DND-41 (cell line): ENCODE data around the gene MBD1.
"Not testable (repeated sequence)": the region's sequence is repeated elsewhere in the genome, so short reads cannot be mapped to it uniquely, and the experiment has no call there.

ENCODE experiments used
- ATAC-seq: fragments of 200-7000 bp; cut with Tn5 transposase; 3 replicates; pipeline ENCODE4 v1.9.1; 2021; ENCODE audit warnings: low read depth; ENCODE audit not compliant: insufficient read depth
- DNase-seq: peaks from one replicate; pipeline ENCODE4 v3.0.0-alpha.2; 2020
- H2AFZ ChIP-seq: 2 replicates; pipeline ENCODE4 v1.6.0; 2012; ENCODE audit warnings: low read depth, low read length
- H3K27ac ChIP-seq: 2 replicates; pipeline ENCODE4 v1.5.1; 2012; ENCODE audit warnings: low read length, inconsistent platforms
- H3K27me3 ChIP-seq: fragments of 200-600 bp; sonication (generic); 2 replicates; pipeline ENCODE4 v1.6.0; 2012; ENCODE audit warnings: low read length, mild to moderate bottlenecking, inconsistent platforms; ENCODE audit not compliant: insufficient read depth, poor library complexity
- H3K36me3 ChIP-seq: 2 replicates; pipeline ENCODE4 v1.5.1; 2012; ENCODE audit warnings: low read length, inconsistent platforms; ENCODE audit not compliant: insufficient read depth
- H3K4me1 ChIP-seq: 2 replicates; pipeline ENCODE4 v1.5.1; 2012; ENCODE audit warnings: mild to moderate bottlenecking, low read length; ENCODE audit not compliant: insufficient read depth
- H3K4me2 ChIP-seq: 2 replicates; pipeline ENCODE4 v1.6.0; 2012; ENCODE audit warnings: mild to moderate bottlenecking, moderate library complexity, low read length, inconsistent platforms; ENCODE audit not compliant: insufficient read depth
- H3K4me3 ChIP-seq, 2 experiments: fragments of 200-600 bp in 1 of 2; shearing (Covaris generic) in 1 of 2; 2 replicates each; pipeline ENCODE4 v1.5.1; 2012 to 2016; ENCODE audit warnings: inconsistent platforms in 2 of 2, low read length in 2 of 2, mild to moderate bottlenecking in 2 of 2, low read depth in 1 of 2, moderate library complexity in 1 of 2
- H3K79me2 ChIP-seq: 2 replicates; pipeline ENCODE4 v1.6.0; 2012; ENCODE audit warnings: low read length, inconsistent platforms; ENCODE audit not compliant: insufficient read depth
- H3K9ac ChIP-seq: 2 replicates; pipeline ENCODE4 v1.6.0; 2012; ENCODE audit warnings: low read depth, mild to moderate bottlenecking, inconsistent platforms, low read length, moderate library complexity
- H3K9me3 ChIP-seq: 2 replicates; pipeline ENCODE4 v1.5.1; 2012; ENCODE audit warnings: low read length, moderate library complexity, mild to moderate bottlenecking, inconsistent platforms; ENCODE audit not compliant: insufficient read depth, severe bottlenecking
- H4K20me1 ChIP-seq: 2 replicates; pipeline ENCODE4 v1.6.0; 2012; ENCODE audit warnings: low read length; ENCODE audit not compliant: insufficient read depth
- CTCF ChIP-seq: IDR thresholded peaks from 2 replicates; pipeline ENCODE4 v1.5.1; 2012; ENCODE audit warnings: borderline replicate concordance, low read length, moderate library complexity, mild to moderate bottlenecking; ENCODE audit not compliant: poor library complexity, severe bottlenecking; ENCODE audit errors: extremely low read depth
- EZH2 ChIP-seq: IDR thresholded peaks from 3 replicates; pipeline ENCODE4 v1.6.1; 2012; ENCODE audit warnings: borderline replicate concordance, low read depth, mild to moderate bottlenecking, moderate library complexity, low read length, inconsistent platforms; ENCODE audit not compliant: severe bottlenecking

MBD1 gene

GRCh38 chr18:50249576-50249975 lies 31.7 kb downstream of the MBD1 start:
- H3K9me3 ChIP-seq: no peaks in the 10 kb centered on the region
- H4K20me1 ChIP-seq: no peaks in the 10 kb centered on the region
- no peaks in the 10 kb centered on the region for H3K79me2 ChIP-seq
- no peak overlapping the region for H2AFZ ChIP-seq
- no peak overlapping the region for H3K4me2 ChIP-seq
- H3K36me3 ChIP-seq: no peaks in the 10 kb centered on the region
- no peaks in the 10 kb centered on the region for H3K4me1 ChIP-seq
- H3K9ac ChIP-seq: no peak overlapping the region
- no peak for TF ChIP-seq EZH2
- TF ChIP-seq CTCF: no peak
- ATAC-seq: no peak
- DNase-seq: no peak
- H3K27me3 ChIP-seq: no peaks in the 10 kb centered on the region
- H3K4me3 ChIP-seq: no peak overlapping the region
- H3K27ac ChIP-seq: no peak overlapping the region

GRCh38 chr18:50247561-50247960 lies 33.8 kb downstream of the MBD1 start:
- TF ChIP-seq CTCF (no peak), EZH2 (no peak)
- Histone ChIP-seq H3K4me1 (no peaks in the 10 kb centered on the region), H3K9ac (no peak overlapping the region), H3K9me3 (no peaks in the 10 kb centered on the region), H3K4me3 (no peak overlapping the region), H3K27ac (no peak overlapping the region), H3K27me3 (no peaks in the 10 kb centered on the region), H4K20me1 (no peaks in the 10 kb centered on the region), H3K79me2 (no peaks in the 10 kb centered on the region), H3K36me3 (no peaks in the 10 kb centered on the region), H3K4me2 (no peak overlapping the region), H2AFZ (no peak overlapping the region)
- ATAC-seq (no peak), DNase-seq (no peak)

- not testable (repeated sequence) for H3K9ac ChIP-seq, H3K27ac ChIP-seq, H3K4me3 ChIP-seq, H3K79me2 ChIP-seq, H3K27me3 ChIP-seq, H3K9me3 ChIP-seq, H3K4me2 ChIP-seq, ATAC-seq, H3K36me3 ChIP-seq, H3K4me1 ChIP-seq, H4K20me1 ChIP-seq, DNase-seq, H2AFZ ChIP-seq
These were observed 39.6 kb downstream of the MBD1 start for GRCh38 chr18:50241768-50242167.

- Histone ChIP-seq H3K4me2 (no peak overlapping the region), H3K4me1 (no peaks in the 10 kb centered on the region), H3K9ac (no peak overlapping the region), H3K4me3 (no peak overlapping the region), H3K36me3 (no peaks in the 10 kb centered on the region), H4K20me1 (no peaks in the 10 kb centered on the region), H2AFZ (no peak overlapping the region), H3K27ac (no peak overlapping the region), H3K9me3 (no peaks in the 10 kb centered on the region), H3K79me2 (no peaks in the 10 kb centered on the region), H3K27me3 (peaks cover 4% of the 10 kb centered on the region)
- TF ChIP-seq CTCF (no peak), EZH2 (no peak)
- no peak for ATAC-seq
- DNase-seq: no peak
These were observed 41.2 kb downstream of the MBD1 start for GRCh38 chr18:50240080-50240563.
